KBM-7 (cell line): ENCODE data around the gene ARHGEF19.
"Not testable (repeated sequence)": the region's sequence is repeated elsewhere in the genome, so short reads cannot be mapped to it uniquely, and the experiment has no call there.

ENCODE experiments used
- DNase-seq: peaks from one replicate; pipeline ENCODE4 v3.0.0-alpha.2; 2015
- in situ Hi-C: fragments of 300-500 bp; cut with MboI; formaldehyde crosslinking; loops from 2 replicates; pipeline ENCODE4 v1.14.3; 2020; ENCODE audit warnings: low sequenced_read_pairs, low pct_unique_long_range_greater_than_20kb, mixed read lengths

Gene ARHGEF19

GRCh38 chr1:16173447-16174260, 38.8 kb downstream of the ARHGEF19 start:
- no peak for DNase-seq
- in situ Hi-C loops = no loop called here

GRCh38 chr1:16172964-16173446, 39.4 kb downstream of the ARHGEF19 start:
- peak; percentile 78 for DNase-seq
- in situ Hi-C loops = no loop called here

- no peak for DNase-seq
- in situ Hi-C loops = no loop called here
Measured at GRCh38 chr1:16172218-16172830, 40.1 kb downstream of the ARHGEF19 start.

GRCh38 chr1:16171314-16172151, 40.9 kb downstream of the ARHGEF19 start:
- no peak for DNase-seq
- in situ Hi-C loops = no loop called here

GRCh38 chr1:16170283-16170673, 42.2 kb downstream of the ARHGEF19 start:
- no peak for DNase-seq

DNA sequence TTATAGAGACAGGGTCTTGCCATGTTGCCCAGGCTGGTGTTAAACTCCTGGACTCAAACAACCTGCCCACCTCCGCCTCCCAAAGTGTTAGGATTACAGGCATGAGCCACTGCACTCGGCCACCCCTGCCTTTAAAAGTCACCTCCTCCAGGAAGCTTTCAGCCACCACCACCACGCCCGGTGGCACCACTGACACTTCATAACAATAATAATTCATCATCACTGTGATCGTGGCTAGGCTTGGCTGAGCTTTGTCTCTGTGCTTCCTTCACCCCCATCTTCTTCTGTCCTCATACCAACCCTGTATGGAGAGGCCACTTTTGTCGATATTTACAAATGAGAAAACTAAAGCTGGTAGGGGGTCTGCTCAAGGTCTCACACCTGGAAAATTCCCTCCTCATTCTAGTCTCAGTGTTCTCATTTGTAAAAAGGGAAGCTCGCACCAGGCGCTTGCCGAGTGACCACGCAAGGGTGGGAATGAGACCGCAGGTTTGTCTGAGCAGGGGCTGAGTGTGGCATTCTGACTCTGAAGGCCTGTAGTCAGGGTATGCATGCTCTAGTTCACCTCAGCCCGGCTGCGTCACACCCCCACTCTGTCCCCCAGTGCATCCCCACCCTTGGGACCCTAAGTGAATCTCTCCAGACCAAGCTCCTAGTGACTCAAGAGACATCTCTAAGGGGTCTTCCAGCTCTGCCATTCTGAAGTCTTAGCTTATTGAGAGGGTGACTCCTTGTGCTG, 43.7 kb downstream of the ARHGEF19 start:
- DNase-seq = no peak
- in situ Hi-C loops = no loop called here

More at GRCh38 chr1:16170283-16170673, 42.2 kb downstream of the ARHGEF19 start:
- in situ Hi-C loops = no loop called here

- in situ Hi-C loops, DNase-seq: not testable (repeated sequence)
Measured at GRCh38 chr1:16168144-16168495, 44.3 kb downstream of the ARHGEF19 start.

DNA sequence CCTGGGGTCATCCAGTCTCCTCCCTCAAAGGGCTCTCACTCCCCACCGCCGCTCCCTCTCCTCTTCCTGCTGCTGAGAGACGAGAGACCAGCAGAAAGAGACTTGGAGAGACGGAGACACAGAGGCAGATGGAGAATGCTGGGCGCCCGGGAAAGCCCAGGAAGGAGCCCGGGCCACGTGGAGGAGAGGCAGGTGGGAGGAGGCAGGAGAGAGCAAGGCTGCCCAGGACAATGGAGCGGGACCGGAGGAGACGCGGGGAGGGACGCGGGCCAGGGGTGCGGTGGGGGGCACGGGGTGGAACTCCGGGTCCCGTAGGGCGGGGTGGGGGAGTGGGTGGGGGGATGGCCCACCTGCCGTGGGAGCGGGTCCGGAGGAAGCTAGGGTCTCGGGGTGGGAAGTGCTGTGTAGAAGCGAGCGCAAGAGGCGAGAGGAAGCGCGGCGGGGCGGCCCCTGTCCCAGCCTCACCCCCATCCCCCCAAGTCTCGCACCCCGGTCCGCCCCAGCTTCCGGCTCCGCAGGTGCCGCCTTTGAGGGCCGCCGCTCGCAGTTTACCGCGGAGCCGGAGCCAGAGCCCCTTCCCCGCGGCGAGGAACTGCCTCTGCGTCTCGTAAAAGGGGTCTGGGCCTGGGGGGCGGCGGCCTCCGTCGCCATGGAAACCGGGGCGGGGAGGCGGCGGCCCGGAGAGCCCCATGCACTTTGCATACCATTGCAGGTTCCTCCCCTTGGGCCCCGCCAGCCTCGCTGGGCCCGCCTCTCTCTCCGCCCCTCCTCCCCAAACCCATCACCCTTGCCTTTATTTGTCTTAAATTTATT, 44.9 kb downstream of the ARHGEF19 start:
- in situ Hi-C loops = no loop called here
- DNase-seq = no peak

DNA sequence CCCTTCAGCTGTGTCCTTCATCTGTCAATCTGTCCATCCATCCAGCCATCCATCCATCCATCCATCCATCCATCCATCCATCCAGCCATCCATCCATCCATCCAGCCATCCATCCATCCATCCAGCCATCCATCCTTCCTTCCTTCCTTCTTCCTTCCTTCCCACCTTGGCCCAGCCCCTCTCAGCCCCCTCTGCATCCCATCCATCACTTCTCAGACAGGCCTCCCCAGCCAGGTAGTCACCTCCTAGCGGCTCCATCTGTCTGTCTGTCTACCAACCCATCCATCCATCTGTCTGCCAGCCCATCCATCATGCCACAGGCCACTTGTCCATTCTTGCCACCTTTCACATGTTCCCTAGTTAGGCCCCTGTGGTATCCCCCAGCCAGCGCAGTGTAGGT, 46.3 kb downstream of the ARHGEF19 start:
- in situ Hi-C loops = no loop called here

DNA sequence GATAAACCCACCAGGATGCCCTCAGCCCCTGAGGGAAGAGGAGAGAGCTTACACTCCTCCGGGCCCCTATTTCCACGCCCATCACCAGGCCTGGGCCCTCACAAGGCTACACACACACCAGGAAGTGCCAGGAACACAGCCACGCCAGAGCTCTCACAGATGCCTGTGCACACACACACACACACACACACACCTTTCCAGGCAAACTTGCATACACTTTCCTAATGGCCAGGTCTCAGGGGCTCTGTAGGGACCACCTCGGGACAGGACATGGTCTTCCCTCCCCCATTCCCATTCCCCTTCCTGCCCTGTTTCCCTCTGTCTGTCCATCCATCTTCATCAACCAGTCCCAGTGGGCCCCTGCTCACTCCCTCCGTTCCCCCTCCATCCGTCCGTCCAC, 46.9 kb downstream of the ARHGEF19 start:
- no peak for DNase-seq
- in situ Hi-C loops = no loop called here

More for the DNA sequence above, 46.3 kb downstream of the ARHGEF19 start:
- DNase-seq = no peak

GRCh38 chr1:16165073-16165364, 47.4 kb downstream of the ARHGEF19 start:
- no peak for DNase-seq
- in situ Hi-C loops = no loop called here

DNA sequence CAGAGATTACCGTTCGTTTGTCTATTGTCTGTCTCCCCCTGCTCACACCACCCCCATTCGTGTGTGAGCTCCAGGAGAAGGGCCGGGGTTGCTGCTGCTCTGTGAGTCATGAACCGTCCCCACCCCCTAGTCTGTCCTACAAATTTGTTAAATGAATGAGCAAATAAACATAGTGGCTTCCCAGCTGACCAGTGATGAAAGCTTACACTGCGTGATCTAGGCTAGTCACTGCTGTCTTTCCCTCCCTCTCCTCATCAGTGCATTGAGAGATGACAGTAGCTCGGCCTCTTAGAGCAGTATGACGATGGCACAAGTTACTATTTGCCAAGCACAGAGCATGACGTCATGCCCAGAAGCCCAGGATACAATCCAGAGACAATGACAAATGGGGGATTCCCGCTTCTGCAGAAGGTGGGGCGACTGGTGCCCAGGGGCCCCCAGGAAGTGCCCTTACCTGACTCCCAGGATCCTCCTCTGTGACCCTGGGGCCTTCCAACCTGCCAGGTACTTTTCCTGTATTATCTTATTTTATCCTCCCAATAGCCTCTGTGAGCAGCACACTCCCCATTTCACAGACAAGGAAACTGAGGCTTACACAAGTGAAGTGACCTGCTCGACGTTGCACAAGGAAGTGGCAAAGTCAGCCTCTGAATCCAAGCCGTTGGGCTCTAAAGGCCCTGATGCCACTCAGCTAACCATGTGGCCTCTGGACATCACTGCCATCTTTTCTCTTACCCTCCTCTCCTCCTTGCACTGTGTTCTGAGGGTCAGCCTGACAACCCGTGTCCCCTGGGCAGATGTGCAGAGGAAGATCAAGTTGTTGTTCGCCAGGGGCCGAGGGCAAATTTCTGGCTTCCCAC, 48.0 kb downstream of the ARHGEF19 start:
- in situ Hi-C loops = no loop called here
- DNase-seq = no peak

- in situ Hi-C loops, DNase-seq: not testable (repeated sequence)
Measured at GRCh38 chr1:16163608-16164212, 48.7 kb downstream of the ARHGEF19 start.

GRCh38 chr1:16162163-16162822, 50.2 kb downstream of the ARHGEF19 start:
- in situ Hi-C loops = no loop called here
- no peak for DNase-seq

GRCh38 chr1:16161717-16162116, 50.7 kb downstream of the ARHGEF19 start:
- in situ Hi-C loops = no loop called here
- DNase-seq = no peak

DNA sequence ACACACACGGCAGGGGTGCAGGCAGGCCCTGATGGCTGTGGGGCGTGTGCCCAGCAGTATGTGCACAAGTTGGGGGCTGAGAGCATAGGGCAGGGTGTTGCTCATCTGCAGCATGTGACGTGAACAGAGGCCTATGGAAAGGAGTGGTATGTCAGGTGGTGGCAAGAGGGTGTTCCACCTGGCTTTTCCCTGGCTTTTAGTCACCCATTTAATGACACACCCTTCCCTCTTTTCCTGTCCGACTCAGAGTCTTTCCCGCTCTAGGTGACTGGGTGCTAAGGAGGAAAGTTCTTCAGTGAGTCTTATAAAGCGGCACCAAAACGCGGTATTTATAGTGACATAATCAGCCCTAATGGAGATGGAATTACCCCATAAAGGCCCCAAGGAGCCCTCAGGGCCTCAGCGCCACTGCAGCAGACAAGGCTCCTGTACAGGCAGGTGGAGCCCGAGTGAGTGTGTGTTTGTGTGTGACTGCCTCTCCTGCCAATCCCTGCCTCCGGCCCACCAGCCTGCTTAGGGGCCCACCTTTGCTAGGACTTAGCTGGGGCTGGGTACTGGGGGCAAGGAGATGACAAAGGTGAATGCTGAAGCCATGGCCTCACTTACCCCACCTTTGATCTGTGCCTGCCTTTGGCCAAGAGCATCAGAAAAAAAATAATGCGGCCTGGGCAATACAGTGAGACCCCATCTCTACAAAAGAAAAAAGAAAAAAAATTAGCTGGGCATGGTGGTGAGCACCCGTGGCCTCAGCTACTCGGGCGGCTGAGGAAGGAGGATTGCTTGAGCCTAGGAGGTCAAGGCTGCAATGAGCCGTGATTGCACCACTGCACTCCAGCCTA, 53.2 kb downstream of the ARHGEF19 start:
- in situ Hi-C loops = no loop called here
- no peak for DNase-seq
